Cardiac fibroblast (primary cell): Measurements from ENCODE around the gene SVIL.
"Not testable (repeated sequence)": the region's sequence is repeated elsewhere in the genome, so short reads cannot be mapped to it uniquely, and the experiment has no call there.

Experiments
- DNase-seq, 2 donors: peaks; one replicate each; pipeline versions ENCODE4 v3.0.0 to v3.0.0-alpha.2; 2010; ENCODE audit warnings: low read depth in 2 of 2
- H3K4me3 ChIP-seq, 2 donors: replicated peaks in 1 of 2; 1 replicate in 1 of 2; 2 replicates in 1 of 2; pipeline ENCODE4 v1.5.1; 2011; ENCODE audit warnings: low read depth in 2 of 2, low read length in 2 of 2, mild to moderate bottlenecking in 2 of 2, moderate library complexity in 1 of 2
- CTCF ChIP-seq: IDR thresholded peaks from one replicate; pipeline ENCODE4 v1.5.1; 2011; ENCODE audit warnings: low read depth, mild to moderate bottlenecking, low read length, inconsistent platforms

The SVIL gene

GRCh38 chr10:29522061-29522855 lies 112.5 kb downstream of the SVIL start:
- DNase-seq = peak in 1 of 2 donors; percentile 18
- TF ChIP-seq CTCF = no peak
- H3K4me3 ChIP-seq = no peak overlapping the region

GRCh38 chr10:29519659-29520058 lies 115.1 kb downstream of the SVIL start:
- DNase-seq = no peak

DNA sequence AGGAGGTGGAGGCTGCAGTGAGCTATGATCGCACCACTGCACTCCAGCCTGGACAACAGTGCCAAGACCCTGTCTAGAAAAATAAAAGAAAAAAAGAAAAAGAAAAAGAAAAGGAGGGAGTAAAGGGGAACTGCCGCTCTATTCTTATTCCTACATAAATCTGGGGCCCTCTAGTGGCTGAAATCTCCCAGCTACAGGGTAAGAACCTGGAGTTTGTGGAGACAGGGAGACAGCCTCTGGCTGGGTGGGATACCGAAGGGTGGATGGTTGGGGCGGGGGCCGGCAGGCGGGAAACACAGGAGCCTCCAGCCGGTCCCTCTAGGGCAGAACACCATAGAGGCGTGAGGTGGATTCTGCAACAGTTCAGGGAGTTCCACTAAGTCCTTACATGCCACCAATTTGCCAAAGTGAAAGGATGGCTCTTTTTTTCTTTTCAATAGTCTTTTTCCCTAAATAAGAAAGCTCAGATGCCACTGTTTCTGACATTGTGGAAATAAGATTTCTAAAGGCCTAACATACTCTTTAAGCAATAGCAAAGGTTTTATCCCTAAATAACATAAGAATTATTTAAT lies 117.3 kb downstream of the SVIL start:
- H3K4me3 ChIP-seq = no peak overlapping the region
- TF ChIP-seq CTCF = peak; percentile 66
- peak; percentile 53 to 63 for DNase-seq

More at GRCh38 chr10:29519659-29520058, 115.1 kb downstream of the SVIL start:
- H3K4me3 ChIP-seq = no peak overlapping the region
- no peak for TF ChIP-seq CTCF

DNA sequence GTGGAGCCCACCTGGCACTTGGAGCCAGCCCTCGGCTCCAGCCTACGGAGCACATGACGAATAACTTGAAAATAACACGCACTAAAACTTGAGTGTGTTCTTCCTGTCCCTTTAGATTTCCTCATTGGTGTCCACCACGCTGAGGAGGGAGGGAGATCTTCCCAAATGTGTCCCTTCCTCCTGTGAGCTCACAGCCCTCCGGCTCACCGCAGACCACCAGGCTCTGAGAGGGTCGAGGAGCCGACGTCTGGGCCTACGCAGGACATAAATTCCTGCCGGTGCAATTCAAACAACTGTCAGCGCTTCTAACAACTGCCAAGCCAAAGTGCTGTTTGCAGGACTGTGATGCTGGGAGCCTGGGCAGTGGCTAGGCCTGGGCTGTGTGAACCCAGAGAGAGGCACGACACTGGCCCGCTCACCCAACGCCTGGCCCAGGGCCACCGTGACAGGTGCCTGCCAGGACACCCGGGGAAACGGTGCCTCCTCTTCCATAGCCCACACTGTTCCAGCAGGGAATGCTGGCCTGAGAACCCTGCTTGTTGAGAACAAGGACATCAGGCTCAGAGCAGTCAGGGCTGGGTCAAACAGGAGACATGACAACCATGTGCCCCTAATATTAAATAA lies 118.3 kb downstream of the SVIL start:
- not testable (repeated sequence) for DNase-seq, H3K4me3 ChIP-seq

GRCh38 chr10:29515879-29516278 lies 118.9 kb downstream of the SVIL start:
- not testable (repeated sequence) for H3K4me3 ChIP-seq, DNase-seq

- DNase-seq, H3K4me3 ChIP-seq: not testable (repeated sequence)
Measured at GRCh38 chr10:29515104-29515503, 119.7 kb downstream of the SVIL start.

- TF ChIP-seq CTCF = no peak
- no peak for DNase-seq
- H3K4me3 ChIP-seq = no peak overlapping the region
Measured at GRCh38 chr10:29514306-29514705, 120.5 kb downstream of the SVIL start.

DNA sequence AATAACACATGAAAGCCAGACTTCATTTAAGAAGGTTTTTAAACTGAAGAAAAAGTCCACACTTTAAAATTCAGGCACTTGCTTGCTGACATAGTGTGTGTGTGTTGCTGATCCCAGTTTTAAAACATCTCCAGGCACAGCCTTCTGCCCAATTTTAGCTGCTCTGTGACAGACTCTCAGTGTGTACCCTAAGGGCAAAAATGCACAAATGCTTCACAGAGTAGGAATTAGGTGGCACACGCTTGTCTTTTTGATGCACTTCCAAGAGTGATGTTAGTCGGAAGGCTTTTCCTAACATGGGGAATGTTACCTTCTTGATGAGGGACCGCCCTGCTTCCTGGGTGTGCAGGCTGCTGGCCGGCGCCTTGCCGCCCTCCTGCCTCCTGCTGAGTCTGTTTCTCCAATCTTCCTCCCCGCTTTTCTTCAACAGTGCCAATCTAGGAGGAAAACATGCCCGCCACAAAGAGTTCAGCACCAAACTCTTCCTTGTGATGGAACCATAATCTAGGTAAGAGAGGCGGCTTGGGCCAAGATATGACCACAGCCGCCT lies 122.3 kb downstream of the SVIL start:
- no peak for TF ChIP-seq CTCF
- no peak for DNase-seq
- no peak overlapping the region for H3K4me3 ChIP-seq

- not testable (repeated sequence) for DNase-seq, H3K4me3 ChIP-seq
Measured at GRCh38 chr10:29511806-29512205, 123.0 kb downstream of the SVIL start.

GRCh38 chr10:29510483-29511157 lies 124.2 kb downstream of the SVIL start:
- not testable (repeated sequence) for DNase-seq, H3K4me3 ChIP-seq
